ENCODE measurements around the gene KIAA0040. TPM values are rescaled to one million over a fixed set of nuclear protein-coding genes. Genes with fewer than 3 reads are reported as not detected.

KIAA0040 gene
- 0.47 TPM for total RNA-seq

GRCh38 chr1:175192630-175193526 lies at the start of gene KIAA0040:
Gene KIAA0040, minus strand, starts transcription at chr1:175192776. Its CDS starts 31,763 bp downstream, at chr1:175161013.
- DNase-seq, result peak; percentile 5

GRCh38 chr1:175237389-175237788 lies 44.8 kb upstream of the KIAA0040 start:
- no peak for DNase-seq

GRCh38 chr1:175234639-175235038 lies 42.1 kb upstream of the KIAA0040 start:
- no peak for DNase-seq

GRCh38 chr1:175232335-175232734 lies 39.8 kb upstream of the KIAA0040 start:
- DNase-seq, result no peak

GRCh38 chr1:175225805-175226129 lies 33.2 kb upstream of the KIAA0040 start:
- DNase-seq, result no peak

GRCh38 chr1:175222296-175222938 lies 29.8 kb upstream of the KIAA0040 start:
- no peak for DNase-seq

- DNase-seq, result no peak
These were observed 29.1 kb upstream of the KIAA0040 start for GRCh38 chr1:175221557-175222175.

GRCh38 chr1:175220853-175221556 lies 28.4 kb upstream of the KIAA0040 start:
- no peak for DNase-seq

- DNase-seq, result no peak
These were observed 27.2 kb upstream of the KIAA0040 start for GRCh38 chr1:175219774-175220173.

- DNase-seq, result no peak
These were observed 26.3 kb upstream of the KIAA0040 start for GRCh38 chr1:175218786-175219434.

- DNase-seq, result no peak
These were observed 25.4 kb upstream of the KIAA0040 start for GRCh38 chr1:175217721-175218531.

- DNase-seq, result no peak
These were observed 23.9 kb upstream of the KIAA0040 start for GRCh38 chr1:175216444-175216843.

- DNase-seq, result no peak
These were observed 19.1 kb upstream of the KIAA0040 start for GRCh38 chr1:175211656-175212055.

- no peak for DNase-seq
These were observed 18.2 kb upstream of the KIAA0040 start for GRCh38 chr1:175210744-175211143.

GRCh38 chr1:175209493-175209921 lies 16.9 kb upstream of the KIAA0040 start:
- no peak for DNase-seq

- DNase-seq, result no peak
These were observed 16.4 kb upstream of the KIAA0040 start for GRCh38 chr1:175208773-175209492.

GRCh38 chr1:175207971-175208370 lies 15.4 kb upstream of the KIAA0040 start:
- no peak for DNase-seq

- DNase-seq, result no peak
These were observed 14.1 kb upstream of the KIAA0040 start for GRCh38 chr1:175206687-175207086.

- DNase-seq, result no peak
These were observed 11.8 kb upstream of the KIAA0040 start for GRCh38 chr1:175204330-175204729.

GRCh38 chr1:175203570-175204068 lies 11.0 kb upstream of the KIAA0040 start:
- DNase-seq, result no peak

Data from occipital lobe (tissue), 2 donors.